GM12864 (cell line): ENCODE data around the gene DHRS12.
A peak's percentile ranks its signal among the peaks of the same experiment; 100 is the strongest.

Source experiments
- DNase-seq: peaks from one replicate; pipeline ENCODE4 v3.0.0-alpha.2; 2011; ENCODE audit warnings: low read depth
- H3K4me3 ChIP-seq: 2 replicates; pipeline ENCODE4 v1.5.1; 2011; ENCODE audit warnings: mild to moderate bottlenecking, low read depth, low read length, control low read depth
- TF ChIP-seq, protein P1 (sequence below): IDR thresholded peaks from 2 replicates; pipeline ENCODE4 v1.5.1; 2011; ENCODE audit warnings: low read depth, mild to moderate bottlenecking, moderate library complexity, low read length, control low read depth, inconsistent platforms; ENCODE audit errors: missing control alignments

The DHRS12 gene

DNA sequence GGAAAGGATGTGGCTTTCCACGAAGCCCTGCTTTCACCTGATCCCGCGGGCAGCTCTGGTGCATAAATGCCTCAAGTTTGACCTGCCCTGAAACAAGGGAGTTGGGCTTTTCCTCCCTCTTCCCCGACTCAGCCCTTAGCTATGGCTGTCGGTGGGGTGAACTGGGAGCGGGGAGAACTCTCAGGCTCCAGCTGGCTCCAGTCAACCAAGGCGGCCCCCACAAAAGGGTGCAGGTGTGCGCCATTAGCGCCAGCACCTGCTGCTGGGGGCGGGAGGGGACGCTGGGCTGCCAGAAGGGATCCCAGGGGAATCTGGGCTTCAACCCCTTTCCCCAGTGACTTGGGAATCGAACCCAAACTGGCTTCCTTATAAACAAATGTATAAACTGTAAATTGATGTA is 7.1 kb upstream of the DHRS12 start:
- DNase-seq: no peak
- no peak overlapping the region for H3K4me3 ChIP-seq
- TF ChIP-seq, protein P1, sequence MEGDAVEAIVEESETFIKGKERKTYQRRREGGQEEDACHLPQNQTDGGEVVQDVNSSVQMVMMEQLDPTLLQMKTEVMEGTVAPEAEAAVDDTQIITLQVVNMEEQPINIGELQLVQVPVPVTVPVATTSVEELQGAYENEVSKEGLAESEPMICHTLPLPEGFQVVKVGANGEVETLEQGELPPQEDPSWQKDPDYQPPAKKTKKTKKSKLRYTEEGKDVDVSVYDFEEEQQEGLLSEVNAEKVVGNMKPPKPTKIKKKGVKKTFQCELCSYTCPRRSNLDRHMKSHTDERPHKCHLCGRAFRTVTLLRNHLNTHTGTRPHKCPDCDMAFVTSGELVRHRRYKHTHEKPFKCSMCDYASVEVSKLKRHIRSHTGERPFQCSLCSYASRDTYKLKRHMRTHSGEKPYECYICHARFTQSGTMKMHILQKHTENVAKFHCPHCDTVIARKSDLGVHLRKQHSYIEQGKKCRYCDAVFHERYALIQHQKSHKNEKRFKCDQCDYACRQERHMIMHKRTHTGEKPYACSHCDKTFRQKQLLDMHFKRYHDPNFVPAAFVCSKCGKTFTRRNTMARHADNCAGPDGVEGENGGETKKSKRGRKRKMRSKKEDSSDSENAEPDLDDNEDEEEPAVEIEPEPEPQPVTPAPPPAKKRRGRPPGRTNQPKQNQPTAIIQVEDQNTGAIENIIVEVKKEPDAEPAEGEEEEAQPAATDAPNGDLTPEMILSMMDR: no peak

DNA sequence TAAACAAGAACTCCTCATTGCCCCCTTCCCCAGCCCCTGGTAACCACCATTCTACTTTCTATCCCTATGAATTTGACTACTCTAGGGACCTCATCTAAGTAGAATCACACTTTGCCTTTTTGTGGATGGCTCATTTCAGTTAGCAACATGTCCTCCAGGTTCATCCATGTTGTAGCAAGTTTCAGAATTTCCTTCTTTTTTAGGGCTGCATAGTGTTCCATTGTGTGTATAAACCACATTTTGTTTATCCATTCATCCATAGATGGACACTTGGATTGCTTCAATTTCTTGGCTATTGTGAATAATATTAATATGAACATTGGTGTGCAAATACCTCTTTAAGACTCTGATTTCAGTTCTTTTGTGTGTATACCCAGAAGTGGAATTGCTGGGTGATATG is 4.8 kb upstream of the DHRS12 start:
- TF ChIP-seq, protein P1: no peak
- no peak for DNase-seq
- H3K4me3 ChIP-seq: no peak overlapping the region

DNA sequence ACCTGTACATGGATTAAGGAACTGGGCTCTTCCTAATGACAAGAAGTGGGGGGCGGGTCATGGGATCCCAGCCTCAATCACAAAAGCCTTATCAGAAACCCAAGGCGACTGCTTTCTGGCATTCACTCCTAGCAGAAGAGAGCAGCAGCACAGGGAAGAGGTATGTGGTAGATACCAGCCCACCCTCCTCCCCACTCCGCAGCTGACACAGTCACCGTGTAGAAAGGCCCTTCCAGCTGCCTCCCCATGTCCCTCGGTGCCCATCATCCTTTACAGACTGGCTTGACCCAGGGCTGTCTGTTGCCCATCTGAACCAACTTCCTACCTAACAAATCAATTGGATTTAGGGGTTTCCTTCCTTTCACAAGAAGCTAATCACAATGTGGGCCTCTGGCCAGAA is 3.1 kb upstream of the DHRS12 start:
- no peak for DNase-seq
- H3K4me3 ChIP-seq: no peak overlapping the region
- TF ChIP-seq, protein P1: no peak

DNA sequence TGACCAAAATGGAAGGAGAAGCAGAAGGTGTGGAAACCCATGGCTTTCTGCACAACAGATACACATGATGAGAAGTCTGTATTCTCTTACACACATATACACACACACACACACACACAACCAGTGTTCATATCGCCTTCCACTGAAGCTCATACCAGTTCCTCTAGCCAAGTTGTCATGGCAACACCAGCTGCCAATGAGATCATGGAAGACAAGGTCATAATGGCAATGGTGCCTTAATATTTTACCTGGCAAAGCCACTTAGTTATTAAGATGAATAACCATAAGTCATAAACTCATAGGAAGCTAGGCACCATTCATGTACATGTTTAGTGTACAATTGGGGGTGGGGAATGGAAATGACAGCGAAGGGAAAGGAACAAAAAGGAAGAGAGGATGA is 2.6 kb upstream of the DHRS12 start:
- no peak for DNase-seq
- TF ChIP-seq, protein P1: no peak
- no peak overlapping the region for H3K4me3 ChIP-seq

DNA sequence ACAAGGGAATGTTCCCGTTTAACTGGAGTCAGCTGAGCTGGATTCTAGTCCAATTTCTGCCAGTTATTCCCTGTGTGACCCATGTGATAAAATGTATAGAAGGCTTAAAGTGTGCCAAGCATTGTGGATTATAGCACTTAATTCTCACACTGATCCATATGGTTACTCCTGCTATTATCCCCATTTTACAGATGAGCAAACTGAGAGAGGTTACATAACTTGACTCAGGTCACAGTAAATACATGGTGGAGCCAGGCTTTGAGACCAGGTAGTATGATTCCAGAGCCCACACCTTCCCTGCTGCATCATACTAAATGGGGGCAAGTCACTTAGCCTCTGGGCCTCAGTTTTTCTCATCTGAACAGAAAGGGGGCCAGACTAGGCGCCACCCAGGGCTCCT is 2.0 kb upstream of the DHRS12 start:
- no peak overlapping the region for H3K4me3 ChIP-seq
- TF ChIP-seq, protein P1: no peak
- DNase-seq: no peak

DNA sequence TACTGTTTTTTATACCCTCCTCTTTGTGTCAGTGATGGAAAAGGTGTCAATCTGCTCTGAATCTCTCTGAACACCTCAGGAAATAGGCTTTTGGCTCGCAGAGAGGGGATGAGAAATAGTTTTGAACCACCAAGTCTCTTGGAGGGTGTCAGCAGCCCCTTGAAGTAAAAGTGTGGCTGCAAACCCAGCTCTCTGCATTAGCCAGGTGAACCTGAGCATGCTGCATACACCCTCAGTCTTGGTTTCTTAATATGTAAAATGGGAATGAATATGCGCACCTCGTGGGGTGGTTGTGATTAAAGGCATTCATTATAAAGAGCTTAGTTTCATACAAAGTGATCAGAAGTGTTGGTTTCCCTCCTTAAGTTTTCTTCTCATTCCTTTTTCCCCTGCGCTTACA is 1.4 kb upstream of the DHRS12 start:
- H3K4me3 ChIP-seq: no peak overlapping the region
- TF ChIP-seq, protein P1: no peak
- DNase-seq: no peak

DNA sequence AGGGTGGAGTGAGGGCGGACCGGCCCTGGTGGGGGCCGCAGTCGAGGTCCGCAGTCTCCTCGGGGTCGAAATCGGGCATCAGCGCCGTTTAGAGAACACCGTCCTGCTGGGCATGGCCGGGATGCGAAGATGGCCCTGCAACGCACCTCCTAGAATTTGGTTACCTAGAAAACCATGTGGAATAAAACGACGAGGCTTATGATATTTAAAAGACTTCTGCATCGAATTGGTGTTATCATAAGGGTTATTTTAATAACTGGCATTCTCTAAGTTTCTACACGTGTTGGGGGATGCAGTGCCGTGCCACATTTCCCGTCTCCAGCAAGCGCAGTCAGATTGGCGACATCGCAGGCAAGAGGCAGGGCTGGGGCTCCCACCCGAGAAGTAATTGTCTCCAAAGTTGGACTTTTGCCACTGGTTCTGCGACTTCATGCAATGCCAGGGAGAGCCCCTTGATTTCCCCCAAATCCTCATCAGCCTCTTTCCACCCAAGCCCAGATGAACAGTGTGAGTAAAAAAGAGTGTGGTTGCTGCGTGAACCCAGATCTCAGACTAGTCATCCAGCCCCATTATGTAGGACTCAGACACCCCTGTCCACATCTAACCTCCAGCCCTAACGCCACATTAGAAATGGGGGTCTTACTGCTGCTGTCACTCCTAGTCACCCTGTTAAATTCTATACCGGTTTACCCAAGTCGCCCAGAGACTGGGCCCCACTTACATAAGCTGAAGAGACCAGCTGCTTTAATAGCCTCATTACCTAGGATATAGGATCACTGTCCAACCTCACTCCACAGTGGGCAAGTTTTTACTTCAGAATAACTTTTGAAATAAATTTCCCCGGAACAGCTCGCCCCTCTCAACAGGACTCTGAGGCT is 571 bp upstream of the DHRS12 start:
- no peak for DNase-seq
- H3K4me3 ChIP-seq: peak overlapping the region; percentile 87
- TF ChIP-seq, protein P1: no peak
